Neutrophil (primary cell): ENCODE data around the gene NDUFAF2.

ENCODE experiments used
- H3K27ac ChIP-seq: fragments of 200-600 bp; sonication (generic); 2 replicates; pipeline ENCODE4 v1.5.1; 2016; ENCODE audit warnings: mild to moderate bottlenecking, moderate library complexity
- H3K27me3 ChIP-seq: fragments of 200-600 bp; sonication (generic); 2 replicates; pipeline ENCODE4 v1.6.0; 2016; ENCODE audit warnings: mild to moderate bottlenecking
- H3K36me3 ChIP-seq: fragments of 200-600 bp; sonication (generic); 2 replicates; pipeline ENCODE4 v1.5.1; 2017
- H3K4me1 ChIP-seq, 2 experiments: fragments of 200-600 bp in 1 of 2; sonication (generic) in 1 of 2; 1 replicate in 1 of 2; 2 replicates in 1 of 2; pipeline versions ENCODE4 v1.5.1 to v1.6.1; 2013 to 2016; ENCODE audit warnings: low read depth in 1 of 2, low read length in 1 of 2, mild to moderate bottlenecking in 1 of 2, moderate library complexity in 1 of 2; ENCODE audit not compliant: control insufficient read depth in 1 of 2, insufficient read depth in 1 of 2
- H3K4me3 ChIP-seq, 2 experiments: fragments of 200-600 bp in 1 of 2; sonication (generic) in 1 of 2; 1 replicate in 1 of 2; 2 replicates in 1 of 2; pipeline ENCODE4 v1.5.1; 2013 to 2016; ENCODE audit warnings: low read depth in 1 of 2, low read length in 1 of 2, mild to moderate bottlenecking in 1 of 2, moderate library complexity in 1 of 2
- H3K9me3 ChIP-seq: fragments of 200-600 bp; sonication (generic); 2 replicates; pipeline ENCODE4 v1.5.1; 2016
- CTCF ChIP-seq: fragments of 200-600 bp; sonication (generic); IDR thresholded peaks from 2 replicates; pipeline ENCODE4 v1.5.1; 2016; ENCODE audit warnings: antibody characterized with exemption

Gene NDUFAF2

DNA sequence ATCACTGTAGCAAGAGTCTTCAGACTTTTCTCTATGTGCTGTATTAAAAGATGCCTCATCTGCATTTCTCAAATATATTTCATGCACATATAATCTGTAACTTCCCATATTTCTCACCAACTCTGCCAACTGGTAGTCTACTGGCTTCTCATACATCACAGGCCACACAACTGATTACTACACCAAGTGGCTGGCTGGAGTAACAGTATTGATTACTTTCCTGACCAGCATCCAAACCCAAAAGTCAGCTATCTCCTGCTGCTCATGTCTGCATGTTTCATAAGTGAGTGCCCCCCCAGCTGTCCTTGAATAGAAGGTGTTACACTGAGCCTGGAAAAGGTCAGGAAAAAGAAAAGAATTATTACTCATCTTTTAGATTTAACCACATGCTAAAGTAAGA, 17.6 kb upstream of the NDUFAF2 start:
- H3K4me3 ChIP-seq: no peak overlapping the region
- peaks cover 4% of the 10 kb centered on the region for H3K36me3 ChIP-seq
- H3K27ac ChIP-seq: no peak overlapping the region
- H3K4me1 ChIP-seq: no peaks in the 10 kb centered on the region
- no peaks in the 10 kb centered on the region for H3K27me3 ChIP-seq
- H3K9me3 ChIP-seq: no peaks in the 10 kb centered on the region
- TF ChIP-seq CTCF: no peak

GRCh38 chr5:60929024-60929423, 16.0 kb upstream of the NDUFAF2 start:
- H3K27ac ChIP-seq: no peak overlapping the region
- H3K27me3 ChIP-seq: no peaks in the 10 kb centered on the region
- no peak overlapping the region for H3K4me3 ChIP-seq
- no peaks in the 10 kb centered on the region for H3K4me1 ChIP-seq
- peaks cover 4% of the 10 kb centered on the region for H3K36me3 ChIP-seq
- TF ChIP-seq CTCF: no peak
- no peaks in the 10 kb centered on the region for H3K9me3 ChIP-seq

DNA sequence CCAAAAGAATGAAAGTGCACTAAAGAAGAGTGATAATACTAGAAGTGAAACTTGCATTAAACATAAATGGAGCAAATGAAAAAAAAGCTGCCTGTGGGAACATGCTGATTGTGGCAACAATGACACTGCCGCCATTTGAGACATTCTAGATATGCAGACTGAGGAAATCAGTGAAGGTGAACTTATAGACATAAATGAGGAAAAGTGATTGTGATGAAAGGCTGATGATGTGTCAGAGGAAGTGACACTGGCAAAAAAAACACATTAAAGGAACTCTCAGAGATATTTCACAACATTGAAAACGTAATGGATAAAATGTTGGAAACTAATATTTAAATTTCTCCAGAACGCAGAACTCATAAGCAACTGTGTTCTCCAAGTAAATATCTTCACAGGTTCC, 1.4 kb upstream of the NDUFAF2 start:
- peaks cover 25 to 32% of the 10 kb centered on the region in 2 experiments for H3K4me1 ChIP-seq
- H3K27ac ChIP-seq: peak overlapping the region; percentile 74
- peaks cover 14% of the 10 kb centered on the region for H3K27me3 ChIP-seq
- TF ChIP-seq CTCF: no peak
- H3K4me3 ChIP-seq: peak overlapping the region; percentile 70 to 87
- H3K9me3 ChIP-seq: no peaks in the 10 kb centered on the region
- no peaks in the 10 kb centered on the region for H3K36me3 ChIP-seq

GRCh38 chr5:60945813-60946187, 795 bp downstream of the NDUFAF2 start:
- TF ChIP-seq CTCF: no peak
- no peak overlapping the region for H3K27ac ChIP-seq
- no peaks in the 10 kb centered on the region for H3K9me3 ChIP-seq

DNA sequence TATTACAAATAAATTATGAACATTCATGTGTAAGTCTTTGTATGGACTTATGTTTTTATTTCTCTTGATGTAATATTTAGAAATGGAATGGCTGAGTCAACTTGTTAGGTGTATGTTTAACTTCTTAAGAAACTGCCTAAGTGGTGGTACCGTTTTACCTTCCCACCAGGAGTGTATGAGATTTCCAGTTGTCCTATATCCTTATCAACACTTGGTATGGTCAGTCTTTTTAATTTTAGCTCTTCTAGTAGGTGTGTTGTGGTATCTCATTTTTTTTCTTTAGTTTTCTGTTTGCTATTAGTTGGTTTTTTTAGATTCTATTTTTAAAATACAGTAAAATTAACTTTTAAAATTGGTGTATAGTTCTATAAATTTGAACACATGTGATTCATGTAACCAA, 3.7 kb downstream of the NDUFAF2 start:
- H3K27ac ChIP-seq: no peak overlapping the region
- no peaks in the 10 kb centered on the region for H3K9me3 ChIP-seq
- peaks cover 19 to 25% of the 10 kb centered on the region in 2 experiments for H3K4me1 ChIP-seq
- H3K36me3 ChIP-seq: no peaks in the 10 kb centered on the region
- no peak for TF ChIP-seq CTCF
- H3K27me3 ChIP-seq: peaks cover 14% of the 10 kb centered on the region
- H3K4me3 ChIP-seq: no peak overlapping the region

More at GRCh38 chr5:60945813-60946187, 795 bp downstream of the NDUFAF2 start:
- peak overlapping the region; percentile 70 to 87 for H3K4me3 ChIP-seq
- H3K36me3 ChIP-seq: no peaks in the 10 kb centered on the region
- H3K4me1 ChIP-seq: peaks cover 25 to 32% of the 10 kb centered on the region in 2 experiments
- H3K27me3 ChIP-seq: peaks cover 14% of the 10 kb centered on the region

DNA sequence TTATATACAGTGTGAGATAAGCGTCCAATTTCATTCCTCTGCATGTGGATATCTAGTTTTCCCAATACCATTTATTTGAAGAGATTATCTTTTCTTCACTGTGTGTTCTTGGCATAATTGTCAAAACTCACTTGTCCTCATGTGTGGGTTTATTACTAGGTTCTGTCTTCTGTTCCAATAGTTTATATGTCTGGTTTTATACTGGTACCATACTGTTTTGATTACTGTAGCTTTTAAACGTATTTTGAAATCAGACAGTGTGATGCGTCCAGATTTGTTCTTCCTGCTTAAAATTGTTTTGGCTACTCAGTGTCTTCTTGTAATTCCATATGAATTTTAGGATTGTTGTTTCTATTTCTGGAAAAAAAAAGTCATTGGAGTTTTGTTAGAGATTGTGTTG, 10.2 kb downstream of the NDUFAF2 start:
- Histone ChIP-seq H3K27ac (no peak overlapping the region), H3K4me3 (no peak overlapping the region), H3K36me3 (no peaks in the 10 kb centered on the region), H3K4me1 (no peaks in the 10 kb centered on the region), H3K9me3 (no peaks in the 10 kb centered on the region), H3K27me3 (no peaks in the 10 kb centered on the region)
- no peak for TF ChIP-seq CTCF
